ENCODE measurements around the gene NCAM2.

Gene NCAM2

DNA sequence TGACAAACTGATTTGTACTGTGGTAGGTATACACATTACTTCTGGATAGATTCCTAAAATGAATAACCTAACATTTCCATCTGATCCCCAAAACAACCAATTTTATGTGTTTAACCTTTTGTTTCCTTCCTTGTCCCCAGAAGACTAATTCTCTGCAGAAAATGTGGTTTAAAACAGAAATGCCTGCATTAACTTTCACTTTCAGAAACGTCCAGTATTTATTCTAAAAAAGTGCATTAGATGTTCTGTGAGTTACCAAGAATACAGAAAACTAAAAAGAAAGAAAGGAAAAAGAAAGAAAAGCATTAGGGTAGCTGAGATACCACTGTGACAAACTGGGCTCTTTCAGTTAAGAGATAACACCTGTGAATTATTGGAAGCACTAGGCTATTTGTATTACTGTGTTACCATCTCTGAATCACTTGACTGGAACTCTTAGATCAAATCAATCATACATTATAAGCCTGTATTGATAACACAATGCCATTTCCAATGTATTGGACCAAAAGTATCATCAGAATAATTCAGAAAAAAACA is 177.7 kb downstream of the NCAM2 start:
- DNase-seq (ENCODE audit: low read depth, low spot score): no peak

DNA sequence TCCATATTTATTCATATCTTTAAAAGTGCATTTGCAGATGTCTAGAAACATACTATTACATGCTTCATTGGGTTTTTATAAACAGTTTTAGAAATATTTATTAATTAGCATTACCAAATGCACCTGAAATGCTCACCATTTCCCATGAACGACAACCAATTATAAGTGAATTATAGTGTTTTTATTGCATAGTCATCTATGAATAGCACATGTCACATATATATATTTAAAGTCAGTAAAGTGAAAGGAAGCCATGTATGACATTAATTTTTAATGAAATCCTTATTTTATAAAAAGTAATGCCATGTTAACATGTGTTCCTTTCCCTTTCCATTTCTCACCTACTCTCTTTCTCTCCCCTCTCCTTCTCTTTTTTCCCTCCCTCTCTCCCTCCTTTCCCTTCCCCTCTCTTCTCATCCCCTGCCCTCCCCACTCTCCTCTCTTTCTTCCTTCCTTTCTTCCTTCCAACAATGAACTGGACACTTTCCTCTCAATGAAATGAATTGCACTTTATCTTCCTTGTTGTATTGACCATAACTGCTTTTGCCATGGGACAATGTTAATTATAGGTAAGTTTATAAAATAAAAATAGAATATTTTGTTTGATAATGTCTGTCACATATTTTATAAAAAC is 179.3 kb downstream of the NCAM2 start:
- no peak for DNase-seq (ENCODE audit: low read depth, low spot score)

GRCh38 chr21:21179619-21180298 is 181.6 kb downstream of the NCAM2 start:
- DNase-seq (ENCODE audit: low read depth, low spot score): no peak

DNA sequence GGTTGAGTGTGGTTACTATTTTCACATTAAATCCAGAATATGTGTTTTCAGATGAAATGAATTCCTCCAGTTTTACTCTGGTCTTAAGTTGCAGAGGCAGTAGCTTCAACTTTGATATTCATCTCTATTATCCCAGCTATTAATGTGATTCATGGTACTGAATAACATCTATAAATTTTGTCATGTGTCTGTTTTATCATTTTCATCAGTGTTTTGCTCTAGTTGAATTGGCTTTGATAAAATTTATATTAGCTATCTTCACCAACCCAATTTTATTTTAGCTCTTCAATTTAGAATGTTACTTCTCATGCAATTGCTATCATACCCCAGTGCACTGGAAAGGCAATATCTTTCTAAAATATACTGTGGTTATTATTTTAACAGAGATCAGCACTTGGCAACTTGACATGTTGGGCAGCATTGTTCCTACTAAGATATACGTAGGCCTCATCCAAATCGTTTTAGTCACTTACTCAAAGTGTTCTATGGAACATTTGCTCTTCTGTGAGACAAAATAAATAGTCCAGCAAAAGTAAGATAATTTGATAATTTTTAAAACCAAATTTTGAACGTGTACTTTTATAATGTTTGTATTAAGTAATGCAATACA is 184.3 kb downstream of the NCAM2 start:
- DNase-seq (ENCODE audit: low read depth, low spot score): no peak

GRCh38 chr21:21183092-21183491 is 184.9 kb downstream of the NCAM2 start:
- DNase-seq (ENCODE audit: low read depth, low spot score): no peak

- no peak for DNase-seq (ENCODE audit: low read depth, low spot score)
Observed at GRCh38 chr21:21184771-21185528, 186.7 kb downstream of the NCAM2 start.

DNA sequence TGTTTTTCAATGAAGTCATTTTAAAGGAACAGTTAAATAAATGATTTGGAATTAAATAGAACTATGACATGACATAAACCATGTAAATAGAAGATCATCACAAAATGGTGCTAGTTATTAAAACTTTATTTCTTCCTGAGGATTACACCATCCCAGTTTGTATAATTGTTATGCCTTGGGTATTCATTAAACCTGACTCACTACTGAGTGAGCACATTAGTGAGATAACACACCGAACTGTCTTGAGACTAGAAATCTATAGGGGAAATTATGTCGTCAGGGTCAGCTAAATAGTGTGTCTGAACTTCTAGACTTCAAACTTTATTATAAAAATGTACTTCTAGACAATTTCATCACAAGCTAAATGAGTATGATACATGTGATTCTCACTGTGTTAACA is 189.4 kb downstream of the NCAM2 start:
- DNase-seq (ENCODE audit: low read depth, low spot score): no peak

DNA sequence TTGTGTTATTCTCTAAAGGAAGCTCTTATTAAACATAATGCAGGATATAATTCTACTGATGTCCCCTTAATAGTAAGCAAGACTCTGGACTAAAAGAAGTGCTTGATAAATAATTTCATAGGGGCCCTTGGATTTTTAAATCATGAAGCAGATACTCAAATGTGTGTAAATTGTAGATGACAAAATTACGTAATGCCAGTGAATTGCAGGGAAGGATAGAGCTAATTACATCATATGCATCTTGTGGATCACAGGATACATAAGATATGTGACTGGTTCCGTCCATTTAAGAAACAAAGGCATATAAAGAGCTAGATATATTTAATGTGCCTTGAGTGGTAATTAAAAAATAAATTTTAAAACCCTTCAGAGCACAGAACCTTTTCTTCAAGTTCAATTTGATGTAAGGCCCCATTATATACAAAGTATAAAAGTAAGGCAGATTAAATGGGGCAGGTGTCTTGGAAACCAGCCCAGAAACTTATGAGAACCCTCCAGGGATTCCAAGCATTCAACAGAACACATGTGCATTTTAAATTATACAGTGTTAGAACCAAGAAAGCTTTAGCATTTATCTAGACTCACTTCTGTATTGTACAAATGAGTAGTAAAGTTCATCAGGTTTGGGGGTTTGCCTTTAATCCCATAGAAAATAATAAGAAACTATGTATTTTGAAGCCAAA is 190.4 kb downstream of the NCAM2 start:
- no peak for DNase-seq (ENCODE audit: low read depth, low spot score)

DNA sequence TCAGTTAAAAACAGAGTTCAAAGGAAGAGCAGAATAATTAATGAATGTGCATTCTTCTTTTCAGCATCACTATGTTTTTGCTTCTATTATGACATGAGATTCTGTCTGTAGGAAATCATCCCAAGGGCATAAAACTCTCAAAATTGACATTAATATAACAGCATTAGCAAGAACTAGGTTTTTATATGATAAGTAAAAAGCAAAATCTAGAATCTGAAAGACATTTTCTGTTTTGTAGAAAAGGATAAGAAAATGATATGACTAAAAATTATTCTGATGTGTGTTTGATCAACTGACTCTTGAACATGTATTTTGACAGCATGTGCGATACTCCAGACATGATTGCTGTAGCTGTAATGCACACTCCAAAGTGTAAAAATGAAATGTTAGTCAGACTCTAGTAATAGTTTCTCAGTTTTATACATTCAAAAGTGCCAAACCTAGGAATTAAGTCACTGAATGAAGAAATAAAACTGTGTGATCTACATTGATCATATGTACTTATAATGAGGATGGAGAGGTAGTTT is 197.3 kb downstream of the NCAM2 start:
- DNase-seq (ENCODE audit: low read depth, low spot score): no peak

DNA sequence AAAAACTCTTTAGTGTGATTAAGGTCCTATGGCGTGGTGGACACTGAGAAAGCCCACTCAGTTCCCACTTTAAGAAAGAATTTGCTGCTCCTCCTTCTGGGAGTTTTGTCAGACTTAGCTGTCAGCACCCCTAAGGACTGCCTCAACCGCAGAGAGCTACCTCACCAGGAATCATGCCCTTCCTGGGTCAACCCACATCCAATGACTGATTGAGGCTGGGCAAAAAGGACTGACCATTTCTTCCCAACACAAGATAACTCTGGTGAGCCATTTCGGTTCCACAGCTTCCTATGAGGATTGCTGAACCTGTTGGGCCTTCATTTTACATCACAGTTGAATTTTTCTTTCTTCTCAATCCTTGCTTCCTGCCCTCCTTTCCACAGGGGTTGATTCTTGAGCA is 197.9 kb downstream of the NCAM2 start:
- DNase-seq (ENCODE audit: low read depth, low spot score): no peak

- no peak for DNase-seq (ENCODE audit: low read depth, low spot score)
Observed at GRCh38 chr21:21196848-21197247, 198.6 kb downstream of the NCAM2 start.

GRCh38 chr21:21199342-21200102 is 201.3 kb downstream of the NCAM2 start:
- no peak for DNase-seq (ENCODE audit: low read depth, low spot score)

GRCh38 chr21:21200103-21200938 is 202.1 kb downstream of the NCAM2 start:
- DNase-seq (ENCODE audit: low read depth, low spot score): no peak

GRCh38 chr21:21200939-21201615 is 202.9 kb downstream of the NCAM2 start:
- DNase-seq (ENCODE audit: low read depth, low spot score): no peak

- no peak for DNase-seq (ENCODE audit: low read depth, low spot score)
Observed at GRCh38 chr21:21203822-21204339, 205.7 kb downstream of the NCAM2 start.

- DNase-seq (ENCODE audit: low read depth, low spot score): no peak
Observed at GRCh38 chr21:21204366-21204996, 206.3 kb downstream of the NCAM2 start.

GRCh38 chr21:21205604-21206003 is 207.4 kb downstream of the NCAM2 start:
- DNase-seq (ENCODE audit: low read depth, low spot score): no peak

GRCh38 chr21:21210552-21210951 is 212.3 kb downstream of the NCAM2 start:
- DNase-seq (ENCODE audit: low read depth, low spot score): no peak

Data from activated naive CD8-positive, alpha-beta T cell treated with anti-CD3 and anti-CD28 coated beads, Interleukin-2, amount 50 U/mL, for 16 hours (primary cell).